Heart left ventricle (tissue), 13 donors: ENCODE results near the gene SLC25A21.

ENCODE experiments used
- CTCF ChIP-seq, 12 donors: fragments of 200-600 bp; sonication (generic) in 4 of 12; IDR thresholded peaks; one replicate each; pipeline versions ENCODE4 v1.5.0 to v1.8.0; 2018 to 2022; ENCODE audit warnings: antibody characterized with exemption in 12 of 12, mild to moderate bottlenecking in 5 of 12
- POLR2A ChIP-seq, 2 donors: fragments of 450-650 bp; IDR thresholded peaks; one replicate each; pipeline ENCODE4 v1.6.1; 2017; ENCODE audit warnings: antibody characterized with exemption in 2 of 2, mild to moderate bottlenecking in 2 of 2, moderate library complexity in 2 of 2
- donor health status: ischemic (EF 13 %, LVEDD 7.1; RV severe dilation, severe dysfunction).
- donor health status: DM: no; HTN: yes; CAD: no.
- donor health status: DM: no; HTN: no; CAD: no.
- donor health status: ischemic (EF 25% LVEDD 6.9; RV normal size, moderate dysfunction).
- donor health status: ischemic (EF 25% LVEDD 5.7; RV mildly dilated, moderate dysfunction).
- donor health status: ischemic (EF 35%, LVEDD 5.7; RV mildly dilated, moderate dysfunction).
- donor health status: nonischemic (EF 11% LVEDD 7.7; RV severe dilation, severe dysfunction).
- donor health status: DM: yes; HTN: yes; CAD: no.
- donor health status: PGD.
- donor health status: ischemic (EF 29% LVEDD 5.4; RV normal size, mild dysfunction).
- donor health status: nonischemic (EF 23%, LVEDD 6.1; RV moderate dilation, normal function).

- TF ChIP-seq POLR2A (IDR thresholded peaks at IDR 0.05) = no peak
- no peak for TF ChIP-seq CTCF (IDR thresholded peaks at IDR 0.05)
These were observed 325.0 kb downstream of the SLC25A21 start for GRCh38 chr14:36847366-36847765.
